T-helper 22 cell (primary cell): ENCODE measurements around the gene PNPLA8.
"Not testable (repeated sequence)": the region's sequence is repeated elsewhere in the genome, so short reads cannot be mapped to it uniquely, and the experiment has no call there.

Source experiments
- DNase-seq: peaks from one replicate; pipeline ENCODE4 v3.0.0-alpha.2; 2020; ENCODE audit warnings: low read depth

PNPLA8 gene

GRCh38 chr7:108528183-108528712 is 2.3 kb upstream of the PNPLA8 start:
- DNase-seq: no peak

DNA sequence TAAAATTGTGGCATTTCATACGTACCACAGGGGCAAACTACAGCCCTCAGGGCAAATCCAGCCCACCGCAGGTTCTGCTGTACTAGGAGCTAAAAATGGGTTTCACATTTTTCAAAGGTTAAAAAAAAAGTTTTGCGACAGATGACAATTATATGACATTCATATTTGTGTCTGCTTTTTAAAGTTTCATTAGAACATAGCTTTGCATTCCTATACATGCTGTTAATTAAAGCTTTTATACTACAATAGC is 758 bp upstream of the PNPLA8 start:
- no peak for DNase-seq

DNA sequence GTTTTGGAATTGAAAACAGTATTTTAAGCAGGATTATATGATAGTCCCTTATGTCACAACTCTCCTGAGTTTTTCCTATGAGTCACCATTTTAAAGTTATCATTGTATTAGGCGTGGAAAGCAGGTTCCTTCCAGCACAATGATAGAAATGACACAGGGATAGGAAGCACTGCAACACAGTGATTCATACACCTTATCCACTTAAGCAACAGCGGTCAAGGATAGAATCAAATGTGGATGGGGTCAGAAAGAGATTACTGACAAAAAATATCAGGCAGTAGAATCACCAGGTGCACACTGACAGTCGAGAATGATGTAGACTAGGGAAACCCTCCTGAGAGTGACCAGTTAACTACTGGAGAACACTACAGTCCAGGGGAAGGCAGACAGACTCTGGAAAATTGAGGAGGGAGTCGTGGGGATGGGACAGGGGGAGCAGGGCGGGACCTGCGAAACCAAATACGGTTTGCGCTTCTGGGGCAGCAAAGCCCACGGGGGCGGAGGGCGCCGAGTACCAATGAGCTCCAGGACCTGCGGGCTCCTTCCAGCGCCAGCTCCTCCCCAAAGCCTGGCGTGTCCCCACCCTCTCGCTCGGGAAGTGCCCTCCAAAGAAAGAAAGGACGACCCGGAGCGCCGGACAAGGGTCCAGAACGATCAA is 479 bp downstream of the PNPLA8 start:
- DNase-seq: no peak

GRCh38 chr7:108522780-108523179 is 3.2 kb downstream of the PNPLA8 start:
- no peak for DNase-seq

DNA sequence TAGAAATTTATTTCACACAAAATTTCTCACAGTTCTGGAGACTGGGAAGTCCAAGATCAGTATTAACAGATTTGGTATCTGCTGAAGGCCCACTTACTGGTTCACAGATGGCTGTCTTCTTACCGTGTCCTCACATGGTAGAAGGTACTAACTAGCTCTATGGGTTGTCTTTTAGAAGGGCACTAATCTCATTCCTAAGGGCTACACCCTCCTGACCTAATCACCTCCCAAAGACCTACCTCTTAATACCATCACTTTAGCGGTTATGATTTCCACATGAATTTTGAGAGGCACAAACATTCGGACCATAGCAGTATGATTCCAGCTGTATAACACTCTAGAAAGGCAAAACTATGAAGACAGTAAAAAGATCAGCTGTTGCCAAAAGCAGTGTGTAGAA is 8.0 kb downstream of the PNPLA8 start:
- DNase-seq: no peak

DNA sequence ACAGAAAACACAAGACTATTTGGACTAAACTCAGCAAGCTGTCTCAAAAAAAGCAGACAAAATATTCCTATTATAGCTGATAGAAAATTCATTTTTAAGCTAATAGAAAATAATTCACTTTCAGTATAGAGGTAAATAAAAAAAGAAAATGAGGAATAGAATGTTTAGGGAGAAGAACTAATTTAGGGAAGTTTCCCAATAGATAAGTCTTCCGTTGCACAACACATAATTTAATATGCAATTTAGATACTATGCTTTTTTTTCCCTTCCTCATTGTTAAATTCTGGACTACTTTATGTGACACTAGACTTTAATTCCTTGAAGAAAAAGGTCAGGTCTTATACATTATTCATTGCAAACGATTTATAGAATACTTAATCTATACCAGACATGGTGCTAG is 10.3 kb downstream of the PNPLA8 start:
- DNase-seq: no peak

DNA sequence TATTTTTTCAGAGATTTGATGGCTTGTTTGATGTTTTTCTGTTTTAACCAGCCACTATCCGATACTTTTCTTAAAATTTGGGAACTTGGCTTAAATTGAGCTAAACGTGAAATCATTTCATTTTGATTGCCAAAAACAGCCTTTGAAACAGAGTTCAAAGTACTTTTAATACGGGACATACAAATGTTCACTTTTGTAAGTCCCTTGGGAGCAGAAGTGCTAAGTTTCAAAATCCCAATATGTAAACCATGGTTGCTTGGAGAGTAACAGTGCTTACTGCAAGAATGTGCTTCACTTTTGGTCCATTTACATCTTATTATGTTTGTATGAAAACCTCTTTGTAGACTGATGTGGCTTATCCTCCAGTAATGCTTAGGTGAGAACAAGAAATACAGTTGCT is 10.9 kb downstream of the PNPLA8 start:
- DNase-seq: no peak

DNA sequence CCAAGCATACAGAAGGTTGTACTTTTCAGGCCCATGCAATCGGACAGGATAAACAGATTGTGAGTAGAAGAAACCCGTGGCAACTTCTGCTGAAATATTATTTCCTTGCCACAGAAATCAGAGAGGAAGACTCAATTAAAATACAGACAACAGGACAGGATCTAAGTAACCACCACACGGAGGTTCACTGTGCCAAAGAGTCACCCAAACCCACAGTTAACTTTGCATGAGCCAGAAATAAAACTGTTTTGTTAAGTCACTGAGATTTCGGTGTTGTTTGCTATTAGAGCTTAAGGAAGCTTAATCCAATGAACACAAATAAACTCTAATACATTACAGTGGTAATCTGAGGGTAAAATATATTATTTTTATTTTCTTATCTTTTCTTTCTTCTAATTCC is 14.0 kb downstream of the PNPLA8 start:
- DNase-seq: no peak

DNA sequence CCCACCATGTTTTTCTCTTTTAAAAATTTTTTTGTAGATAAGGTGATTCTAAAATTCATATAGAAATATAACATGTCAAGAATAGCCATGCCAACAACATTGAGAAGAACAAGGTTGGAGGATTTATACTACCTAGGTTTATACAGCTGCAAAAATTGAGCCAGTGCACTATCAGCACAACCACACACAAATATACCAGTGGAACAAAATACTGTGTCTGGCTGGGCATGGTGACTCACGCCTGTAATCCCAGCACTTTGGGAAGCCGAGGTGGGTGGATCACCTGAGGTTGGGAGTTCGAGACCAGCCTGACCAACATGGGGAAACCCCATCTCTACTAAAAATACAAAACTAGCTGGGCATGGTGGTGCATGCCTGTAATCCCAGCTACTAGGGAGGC is 21.4 kb downstream of the PNPLA8 start:
- DNase-seq: not testable (repeated sequence)

DNA sequence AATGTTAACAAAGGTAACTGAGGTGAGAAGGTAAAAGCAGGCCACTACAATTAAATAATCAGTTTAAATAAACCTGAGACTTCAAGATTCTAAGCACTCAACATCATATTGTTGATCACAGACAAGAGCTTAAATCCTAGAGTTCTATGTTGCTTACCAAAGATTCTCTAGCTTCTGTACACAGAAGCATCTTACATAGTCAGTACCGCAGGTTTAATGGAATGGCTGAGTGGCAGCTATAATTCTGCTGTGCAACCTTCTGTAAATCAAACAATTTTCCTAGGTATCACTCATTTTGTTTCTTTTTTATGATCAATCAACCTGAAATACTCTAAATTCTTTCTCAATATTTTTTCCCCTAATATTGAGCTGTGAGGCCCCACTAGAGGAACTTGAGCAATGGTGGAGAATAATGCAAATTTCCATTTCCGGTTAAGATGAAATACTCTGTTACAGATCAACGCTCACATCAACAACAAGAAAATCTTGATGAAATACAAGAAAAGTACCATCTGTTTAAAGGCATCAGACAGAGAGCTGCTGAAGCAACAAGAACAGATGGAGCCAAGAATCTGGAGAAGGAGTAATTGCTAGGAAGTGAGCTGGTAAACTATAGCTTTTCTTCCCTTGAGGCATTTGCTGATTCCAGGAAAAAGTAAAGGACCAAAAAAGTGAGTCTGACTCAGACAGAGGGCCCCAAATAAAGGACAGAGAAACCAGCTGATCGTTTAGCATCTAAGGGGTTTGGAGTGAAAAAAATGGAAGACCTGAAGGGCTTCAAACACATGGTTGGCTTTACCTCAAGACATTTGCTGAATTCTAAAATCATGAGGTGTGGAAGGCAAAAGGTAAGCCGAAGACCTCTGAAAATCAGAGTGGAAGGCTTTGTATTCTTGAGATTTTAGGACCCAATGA is 22.6 kb downstream of the PNPLA8 start:
- DNase-seq: no peak

DNA sequence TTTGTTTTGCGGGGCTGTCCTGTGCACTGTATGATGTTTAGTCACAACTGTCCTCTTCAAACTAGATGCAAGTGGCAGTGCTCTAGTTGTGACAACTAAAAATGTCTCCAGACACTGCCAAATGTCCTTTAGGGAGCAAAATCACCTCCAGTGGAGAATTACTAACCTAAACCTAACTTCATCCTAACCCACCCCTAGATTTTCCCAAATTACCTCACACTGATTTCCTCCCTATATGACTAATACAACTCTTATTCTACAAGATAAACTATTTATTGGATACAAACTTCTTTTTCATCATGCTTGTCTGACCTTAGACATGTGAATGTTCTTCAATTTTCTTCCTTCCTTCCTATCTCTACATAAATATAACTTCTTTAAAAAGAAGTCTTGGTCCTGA is 26.4 kb downstream of the PNPLA8 start:
- no peak for DNase-seq

DNA sequence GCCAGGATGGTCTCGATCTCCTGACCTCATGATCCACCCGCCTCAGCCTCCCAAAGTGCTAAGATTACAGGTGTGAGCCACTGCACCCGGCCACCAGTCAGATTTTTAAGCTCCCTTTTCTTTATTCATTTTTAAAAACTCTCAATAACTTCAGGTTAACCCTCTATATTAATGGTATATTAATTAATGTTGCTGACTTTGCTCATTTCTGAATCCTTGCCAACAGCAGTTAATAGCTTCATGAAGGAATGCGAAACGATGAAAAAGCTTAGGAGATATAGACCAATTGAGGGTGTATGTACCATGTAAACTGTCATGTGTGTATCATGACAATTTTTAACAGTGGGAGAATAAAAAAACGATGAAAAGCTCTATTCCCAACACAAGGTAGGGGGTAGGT is 27.5 kb downstream of the PNPLA8 start:
- DNase-seq: no peak

DNA sequence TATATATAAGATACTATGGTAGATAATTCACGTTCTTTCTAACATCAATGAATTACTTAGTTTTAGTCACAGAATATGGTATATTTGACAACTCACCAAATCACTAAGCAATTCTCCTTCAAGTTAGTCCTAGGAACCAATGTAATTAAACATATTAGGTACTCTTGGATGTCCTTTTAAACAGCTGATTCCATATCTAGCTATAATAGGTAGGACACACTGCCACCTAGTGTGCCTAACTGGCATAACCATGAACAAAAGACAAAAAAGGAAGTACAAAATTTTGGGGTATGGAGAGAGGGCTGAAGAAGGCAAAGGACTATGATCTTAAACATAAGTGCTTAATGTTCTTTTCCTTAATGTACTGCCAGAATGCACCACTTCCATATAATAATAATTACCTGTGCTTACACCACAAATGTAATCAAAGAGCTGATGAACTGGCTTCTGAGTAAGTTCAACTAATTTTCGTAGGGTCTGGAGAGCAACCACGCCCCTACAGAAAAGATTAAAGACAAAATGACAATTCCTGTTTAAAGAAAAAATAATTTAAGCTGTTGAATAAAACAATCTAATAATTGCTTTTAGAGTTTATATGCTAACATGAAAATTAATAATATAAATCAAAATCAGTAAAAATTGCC is 28.7 kb downstream of the PNPLA8 start:
- no peak for DNase-seq

DNA sequence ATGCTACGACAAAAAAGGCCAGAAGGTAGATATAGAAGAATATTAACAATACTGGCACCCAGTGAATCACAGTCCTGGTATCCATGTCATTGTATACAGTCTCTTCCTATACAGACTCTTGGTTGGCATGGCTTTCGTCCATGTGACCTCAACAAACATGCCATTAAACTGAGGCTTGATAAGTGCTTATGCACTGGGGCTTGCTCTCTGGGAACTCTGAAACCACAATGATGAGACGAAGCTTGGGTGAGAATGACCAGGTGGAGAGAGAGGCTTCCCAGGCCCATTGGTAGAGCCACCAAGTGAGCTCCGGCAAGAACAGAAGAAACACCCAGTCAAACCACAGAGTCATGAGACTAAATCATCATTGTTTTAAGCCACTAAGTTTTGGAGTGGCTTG is 33.2 kb downstream of the PNPLA8 start:
- no peak for DNase-seq

- no peak for DNase-seq
These were observed 37.0 kb downstream of the PNPLA8 start for GRCh38 chr7:108488768-108489538.

- DNase-seq: no peak
These were observed 38.3 kb downstream of the PNPLA8 start for GRCh38 chr7:108487646-108488045.

GRCh38 chr7:108486291-108486966 is 39.5 kb downstream of the PNPLA8 start:
- no peak for DNase-seq

GRCh38 chr7:108484137-108484536 is 41.8 kb downstream of the PNPLA8 start:
- no peak for DNase-seq

GRCh38 chr7:108480311-108480710 is 45.6 kb downstream of the PNPLA8 start:
- no peak for DNase-seq

GRCh38 chr7:108479751-108480150 is 46.2 kb downstream of the PNPLA8 start:
- DNase-seq: no peak

DNA sequence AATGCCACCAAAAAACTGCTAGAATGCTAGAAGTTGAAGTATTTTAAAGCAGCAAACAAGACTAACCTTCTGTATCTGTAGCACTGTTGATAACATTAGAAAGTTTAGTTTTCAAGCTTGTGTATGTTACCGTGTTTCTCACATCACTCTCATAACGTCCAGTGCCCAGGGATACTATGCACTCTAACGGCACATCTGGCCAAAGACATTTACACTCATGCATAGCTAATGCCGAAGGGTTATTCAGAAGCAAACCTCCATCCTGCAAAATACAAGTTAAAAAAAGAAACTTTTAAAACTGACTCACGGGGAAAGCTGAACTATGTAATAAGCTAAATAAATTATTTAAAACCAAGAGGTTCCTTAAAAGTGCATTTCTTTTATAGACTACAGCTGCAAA is 46.8 kb downstream of the PNPLA8 start:
- no peak for DNase-seq

GRCh38 chr7:108468246-108468645 is 57.7 kb downstream of the PNPLA8 start:
- no peak for DNase-seq
